HG03575 (cell line): ENCODE results near the gene RUFY4.

ENCODE experiments used
- ATAC-seq: cut with Tn5 transposase; IDR thresholded peaks from one replicate; pipeline ENCODE4 v1.9.1; 2021; ENCODE audit not compliant: unreplicated experiment, insufficient number of reproducible peaks, low FRiP score; ENCODE audit errors: extremely low read depth

Gene RUFY4

GRCh38 chr2:218051903-218052302 is 17.1 kb upstream of the RUFY4 start:
- ATAC-seq, result no peak

GRCh38 chr2:218059289-218059688 is 9.8 kb upstream of the RUFY4 start:
- no peak for ATAC-seq

GRCh38 chr2:218060118-218060517 is 8.9 kb upstream of the RUFY4 start:
- no peak for ATAC-seq

- ATAC-seq, result no peak
Observed at GRCh38 chr2:218060950-218061660, 7.9 kb upstream of the RUFY4 start.

GRCh38 chr2:218063486-218063885 is 5.6 kb upstream of the RUFY4 start:
- ATAC-seq, result peak; percentile 78

GRCh38 chr2:218063896-218064295 is 5.2 kb upstream of the RUFY4 start:
- ATAC-seq, result no peak

- no peak for ATAC-seq
Observed at GRCh38 chr2:218065239-218066006, 3.6 kb upstream of the RUFY4 start.

GRCh38 chr2:218066926-218067515 is 2.0 kb upstream of the RUFY4 start:
- no peak for ATAC-seq

- no peak for ATAC-seq
Observed at GRCh38 chr2:218067523-218067922, 1.5 kb upstream of the RUFY4 start.

- ATAC-seq, result no peak
Observed at GRCh38 chr2:218069606-218070300, 700 bp downstream of the RUFY4 start.

GRCh38 chr2:218070587-218070986 is 1.5 kb downstream of the RUFY4 start:
- ATAC-seq, result no peak

- ATAC-seq, result no peak
Observed at GRCh38 chr2:218071218-218071937, 2.3 kb downstream of the RUFY4 start.

- ATAC-seq, result no peak
Observed at GRCh38 chr2:218072002-218072401, 2.9 kb downstream of the RUFY4 start.

GRCh38 chr2:218072478-218073024 is 3.5 kb downstream of the RUFY4 start:
- no peak for ATAC-seq

GRCh38 chr2:218073185-218073584 is 4.1 kb downstream of the RUFY4 start:
- no peak for ATAC-seq

- no peak for ATAC-seq
Observed at GRCh38 chr2:218074031-218074430, 5.0 kb downstream of the RUFY4 start.

GRCh38 chr2:218075975-218076811 is 7.1 kb downstream of the RUFY4 start:
- ATAC-seq, result no peak
